22Rv1 (cell line): Measurements from ENCODE around the gene ELN.

ENCODE experiments used
- CTCF ChIP-seq: fragments of 450-650 bp; IDR thresholded peaks from 2 replicates; pipeline ENCODE4 v1.5.1; 2017; ENCODE audit warnings: mild to moderate bottlenecking
- ZFX ChIP-seq: fragments of 450-650 bp; IDR thresholded peaks from 2 replicates; pipeline ENCODE4 v1.6.1; 2017; ENCODE audit warnings: antibody characterized with exemption, borderline replicate concordance

- TF ChIP-seq CTCF (no peak), ZFX (no peak)
These were observed 32.6 kb upstream of the ELN start for GRCh38 chr7:73995330-73995729.
